Measurements from ENCODE around the gene SMIM21. TPM values are rescaled to one million over a fixed set of nuclear protein-coding genes. Genes with fewer than 3 reads are reported as not detected.

The SMIM21 gene
- polyA plus RNA-seq, 1 donor (not counting 4 experiments of a cell fraction or from before 2014, with no cell fraction given) = not detected

- no peak overlapping the region for H3K9ac ChIP-seq (ENCODE audit: control insufficient read depth, extremely low read depth, insufficient read depth, low read length)
- H3K4me3 ChIP-seq (ENCODE audit: control insufficient read depth in 2 of 3, extremely low read depth in 1 of 3, insufficient read depth in 2 of 3, low read depth in 1 of 3, low read length in 3 of 3) = no peak overlapping the region
- DNase-seq (ENCODE audit: low read depth, low spot score) (no peak), FAIRE-seq (no peak)
- no peaks in the 10 kb centered on the region for H3K9me1 ChIP-seq (ENCODE audit: control insufficient read depth, extremely low read depth, insufficient read depth, low read length)
- H3K79me2 ChIP-seq (ENCODE audit: control insufficient read depth, insufficient read depth, low read length) = no peaks in the 10 kb centered on the region
- H3K4me1 ChIP-seq (ENCODE audit: control insufficient read depth, extremely low read depth, insufficient read depth, low read length) = no peaks in the 10 kb centered on the region
- no peak overlapping the region for H3K27ac ChIP-seq (ENCODE audit: control insufficient read depth, insufficient read depth, low read length)
- no peak overlapping the region for H2AFZ ChIP-seq (ENCODE audit: control insufficient read depth, low read length)
- H3K4me2 ChIP-seq (ENCODE audit: control insufficient read depth, extremely low read depth, insufficient read depth, low read depth, low read length) = no peak overlapping the region
- dilution Hi-C loops (cut with MboI; ENCODE audit: extremely low pct_ligation_motif_present, low sequenced_read_pairs) = no loop called here
- H3K27me3 ChIP-seq (ENCODE audit: control insufficient read depth, extremely low read depth, insufficient read depth, low read length) = no peaks in the 10 kb centered on the region
- no peaks in the 10 kb centered on the region for H3K36me3 ChIP-seq (ENCODE audit: control insufficient read depth in 2 of 2, extremely low read depth in 1 of 2, insufficient read depth in 2 of 2, low read length in 2 of 2)
- no peaks in the 10 kb centered on the region for H3K9me3 ChIP-seq (ENCODE audit: control insufficient read depth, low read depth, low read length)
- H4K20me1 ChIP-seq (ENCODE audit: control insufficient read depth, extremely low read depth, insufficient read depth, low read length) = no peaks in the 10 kb centered on the region
- TF ChIP-seq CTCF (optimal IDR thresholded peaks at IDR 0.05 in 1 of 3, IDR thresholded peaks at IDR 0.05 in 1 of 3, conservative IDR thresholded peaks at IDR 0.05 in 1 of 3; ENCODE audit: extremely low read depth in 1 of 3, insufficient read depth in 2 of 3, low read length in 3 of 3) (no peak), EZH2 (IDR thresholded peaks at IDR 0.05; ENCODE audit: low read length) (no peak)
Measured at GRCh38 chr18:75377258-75377657, 50.2 kb downstream of the SMIM21 start.

GRCh38 chr18:75376004-75376403 lies 51.5 kb downstream of the SMIM21 start:
- H3K27ac ChIP-seq (ENCODE audit: control insufficient read depth, insufficient read depth, low read length) = no peak overlapping the region
- no peak overlapping the region for H3K4me2 ChIP-seq (ENCODE audit: control insufficient read depth, extremely low read depth, insufficient read depth, low read depth, low read length)
- H3K36me3 ChIP-seq (ENCODE audit: control insufficient read depth in 2 of 2, extremely low read depth in 1 of 2, insufficient read depth in 2 of 2, low read length in 2 of 2) = no peaks in the 10 kb centered on the region
- no peak for DNase-seq (ENCODE audit: low read depth, low spot score)
- H4K20me1 ChIP-seq (ENCODE audit: control insufficient read depth, extremely low read depth, insufficient read depth, low read length) = no peaks in the 10 kb centered on the region
- dilution Hi-C loops (cut with MboI; ENCODE audit: extremely low pct_ligation_motif_present, low sequenced_read_pairs) = no loop called here
- H3K79me2 ChIP-seq (ENCODE audit: control insufficient read depth, insufficient read depth, low read length) = no peaks in the 10 kb centered on the region
- H3K27me3 ChIP-seq (ENCODE audit: control insufficient read depth, extremely low read depth, insufficient read depth, low read length) = no peaks in the 10 kb centered on the region
- no peaks in the 10 kb centered on the region for H3K9me3 ChIP-seq (ENCODE audit: control insufficient read depth, low read depth, low read length)
- TF ChIP-seq EZH2 (IDR thresholded peaks at IDR 0.05; ENCODE audit: low read length) (no peak), CTCF (optimal IDR thresholded peaks at IDR 0.05 in 1 of 3, IDR thresholded peaks at IDR 0.05 in 1 of 3, conservative IDR thresholded peaks at IDR 0.05 in 1 of 3; ENCODE audit: extremely low read depth in 1 of 3, insufficient read depth in 2 of 3, low read length in 3 of 3) (no peak)
- FAIRE-seq = no peak
- no peak overlapping the region for H3K9ac ChIP-seq (ENCODE audit: control insufficient read depth, extremely low read depth, insufficient read depth, low read length)
- no peaks in the 10 kb centered on the region for H3K9me1 ChIP-seq (ENCODE audit: control insufficient read depth, extremely low read depth, insufficient read depth, low read length)
- no peak overlapping the region for H2AFZ ChIP-seq (ENCODE audit: control insufficient read depth, low read length)
- no peaks in the 10 kb centered on the region for H3K4me1 ChIP-seq (ENCODE audit: control insufficient read depth, extremely low read depth, insufficient read depth, low read length)
- no peak overlapping the region for H3K4me3 ChIP-seq (ENCODE audit: control insufficient read depth in 2 of 3, extremely low read depth in 1 of 3, insufficient read depth in 2 of 3, low read depth in 1 of 3, low read length in 3 of 3)
